Esophagus squamous epithelium (tissue), 5 donors: ENCODE results near the gene SEC61A1. TPM values are rescaled to one million over a fixed set of nuclear protein-coding genes. Genes with fewer than 3 reads are reported as not detected.
A peak's percentile ranks its signal among the peaks of the same experiment; 100 is the strongest.

ENCODE experiments used
- DNase-seq: peaks from one replicate; lab custom pipeline; 2025; lab: John Stamatoyannopoulos, UW
- H3K27ac ChIP-seq, 4 donors: fragments of 200-600 bp; sonication (generic); one replicate each; pipeline ENCODE4 v1.5.1; 2016 to 2019; ENCODE audit warnings: mild to moderate bottlenecking in 1 of 4
- H3K27me3 ChIP-seq, 4 donors: fragments of 200-600 bp; sonication (generic); 1 replicate in 3 of 4; 2 replicates in 1 of 4; pipeline versions ENCODE4 v1.5.1 to v1.6.0; 2017 to 2021; ENCODE audit warnings: antibody characterized with exemption in 1 of 4
- H3K36me3 ChIP-seq, 3 donors: fragments of 200-600 bp; sonication (generic); one replicate each; pipeline ENCODE4 v1.5.1; 2016 to 2019
- H3K4me1 ChIP-seq, 3 donors: fragments of 200-600 bp; sonication (generic); one replicate each; pipeline ENCODE4 v1.5.1; 2017 to 2019
- H3K4me3 ChIP-seq, 4 donors: fragments of 200-600 bp; sonication (generic); 1 replicate in 3 of 4; 2 replicates in 1 of 4; pipeline ENCODE4 v1.5.1; 2016 to 2019; ENCODE audit warnings: mild to moderate bottlenecking in 2 of 4, moderate library complexity in 1 of 4
- H3K9me3 ChIP-seq, 3 donors: fragments of 200-600 bp; sonication (generic); one replicate each; pipeline ENCODE4 v1.5.1; 2016 to 2019
- POLR2A ChIP-seq, 4 donors: fragments of 450-650 bp; IDR thresholded peaks; one replicate each; pipeline ENCODE4 v1.6.1; 2017; ENCODE audit warnings: antibody characterized with exemption in 4 of 4, mild to moderate bottlenecking in 4 of 4, moderate library complexity in 3 of 4
- WGBS, 2 donors: methylation state at CpG; one replicate each; pipeline ENCODE4 v1.1.5; 2018; 5-methylcytosine and 5-hydroxymethylcytosine counted together
- intact Hi-C: fragments of 100-400 bp; cut with DNase I; formaldehyde crosslinking; loops from one replicate; pipeline ENCODE4 v1.15.0; 2022
- total RNA-seq, 4 donors: library from RNA; depleted of rRNA; stranded (reverse); fragments of >200 nt; gene quantifications; one replicate each; pipeline ENCODE4 v1.1.0, GENCODE V29; 2016
- TF ChIP-seq, protein P1 (sequence below), 6 experiments: fragments of 450-650 bp in 4 of 6; fragments of 200-600 bp in 2 of 6; sonication (generic) in 2 of 6; IDR thresholded peaks; one replicate each; pipeline ENCODE4 v1.5.1; 2016 to 2019; ENCODE audit warnings: antibody characterized with exemption in 6 of 6, mild to moderate bottlenecking in 4 of 6, moderate library complexity in 4 of 6
- donor health status: DM: yes; HTN: yes; CAD: no.

The SEC61A1 gene
- total RNA-seq, 4 donors from 2014 or later, result 99.9 to 183 (median 124) TPM

DNA sequence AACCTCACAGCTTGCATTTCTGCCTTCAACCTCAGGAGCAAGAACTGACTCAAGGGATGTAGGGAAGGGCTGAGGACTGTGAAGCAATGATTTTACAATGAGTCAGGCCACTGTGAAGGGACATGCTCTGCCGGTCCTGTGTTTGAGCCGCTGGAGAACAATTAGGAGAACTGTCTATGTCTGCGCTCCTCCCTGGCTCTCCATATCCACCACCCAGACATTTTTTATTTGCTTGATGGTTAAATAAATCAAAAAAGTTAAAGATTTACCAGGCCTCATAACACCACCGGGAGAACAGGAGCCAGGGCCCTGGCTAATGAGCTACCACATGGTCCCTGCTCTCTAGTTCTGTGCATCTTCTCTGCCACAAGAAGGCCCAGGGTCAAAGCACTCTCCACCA is 29.6 kb downstream of the SEC61A1 start:
- Histone ChIP-seq H3K36me3 (peaks cover 0 to 85% (median 8%) of the 10 kb centered on the region in 3 donors), H3K4me3 (no peak overlapping the region), H3K4me1 (peaks cover 5 to 32% (median 5%) of the 10 kb centered on the region in 3 donors), H3K27ac (no peak overlapping the region), H3K9me3 (no peaks in the 10 kb centered on the region), H3K27me3 (no peaks in the 10 kb centered on the region)
- intact Hi-C loops, result no loop called here
- no peak for DNase-seq
- no peak for TF ChIP-seq POLR2A (IDR thresholded peaks at IDR 0.05)
- TF ChIP-seq, protein P1, sequence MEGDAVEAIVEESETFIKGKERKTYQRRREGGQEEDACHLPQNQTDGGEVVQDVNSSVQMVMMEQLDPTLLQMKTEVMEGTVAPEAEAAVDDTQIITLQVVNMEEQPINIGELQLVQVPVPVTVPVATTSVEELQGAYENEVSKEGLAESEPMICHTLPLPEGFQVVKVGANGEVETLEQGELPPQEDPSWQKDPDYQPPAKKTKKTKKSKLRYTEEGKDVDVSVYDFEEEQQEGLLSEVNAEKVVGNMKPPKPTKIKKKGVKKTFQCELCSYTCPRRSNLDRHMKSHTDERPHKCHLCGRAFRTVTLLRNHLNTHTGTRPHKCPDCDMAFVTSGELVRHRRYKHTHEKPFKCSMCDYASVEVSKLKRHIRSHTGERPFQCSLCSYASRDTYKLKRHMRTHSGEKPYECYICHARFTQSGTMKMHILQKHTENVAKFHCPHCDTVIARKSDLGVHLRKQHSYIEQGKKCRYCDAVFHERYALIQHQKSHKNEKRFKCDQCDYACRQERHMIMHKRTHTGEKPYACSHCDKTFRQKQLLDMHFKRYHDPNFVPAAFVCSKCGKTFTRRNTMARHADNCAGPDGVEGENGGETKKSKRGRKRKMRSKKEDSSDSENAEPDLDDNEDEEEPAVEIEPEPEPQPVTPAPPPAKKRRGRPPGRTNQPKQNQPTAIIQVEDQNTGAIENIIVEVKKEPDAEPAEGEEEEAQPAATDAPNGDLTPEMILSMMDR (IDR thresholded peaks at IDR 0.05), result no peak
- WGBS, 2 donors, result 84 to 86% methylated on average over 4 of the region's 4 CpGs

GRCh38 chr3:128082546-128082945 is 30.3 kb downstream of the SEC61A1 start:
- no peak for DNase-seq
- peaks cover 0 to 25% (median 5%) of the 10 kb centered on the region in 3 donors for H3K4me1 ChIP-seq
- TF ChIP-seq POLR2A (IDR thresholded peaks at IDR 0.05), result no peak
- TF ChIP-seq, protein P1 (IDR thresholded peaks at IDR 0.05), result no peak
- H3K27me3 ChIP-seq, result no peaks in the 10 kb centered on the region
- H3K36me3 ChIP-seq, result peaks cover 0 to 92% (median 8%) of the 10 kb centered on the region in 3 donors
- H3K27ac ChIP-seq, result no peak overlapping the region
- H3K4me3 ChIP-seq, result no peak overlapping the region
- H3K9me3 ChIP-seq, result no peaks in the 10 kb centered on the region
- WGBS, 2 donors, result 90 to 95% methylated on average over 5 of the region's 10 CpGs
- intact Hi-C loops, result no loop called here

DNA sequence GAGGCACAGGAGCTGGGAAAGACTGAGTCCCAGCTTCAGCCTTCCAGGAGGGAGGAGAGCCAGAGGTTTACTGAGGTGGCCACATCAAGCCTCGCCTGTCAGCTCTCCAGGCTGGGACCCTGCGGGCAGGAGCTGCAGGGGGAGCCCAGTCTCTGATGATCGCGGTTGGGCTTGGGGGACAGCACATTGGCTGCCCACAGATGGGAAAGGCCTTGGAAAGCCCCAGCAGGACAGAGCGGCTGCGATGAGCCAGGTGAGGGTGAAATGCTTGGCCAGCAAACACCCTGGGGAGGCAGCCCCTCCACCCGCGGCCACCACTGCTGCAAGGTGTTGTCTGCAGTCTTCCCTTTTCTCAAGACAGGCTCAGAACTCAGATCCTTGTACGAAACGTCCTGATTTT is 31.2 kb downstream of the SEC61A1 start:
- Histone ChIP-seq H3K4me3 (no peak overlapping the region), H3K4me1 (peaks cover 0 to 21% (median 5%) of the 10 kb centered on the region in 3 donors), H3K36me3 (peaks cover 0 to 97% (median 8%) of the 10 kb centered on the region in 3 donors), H3K9me3 (no peaks in the 10 kb centered on the region), H3K27ac (peak overlapping the region in 2 of 4 donors; percentile 37 to 47), H3K27me3 (no peaks in the 10 kb centered on the region)
- WGBS, 2 donors, result 90% methylated on average over 2 of the region's 10 CpGs; no CpG with 5 or more reads in 1 of the 2 donors
- TF ChIP-seq, protein P1 (IDR thresholded peaks at IDR 0.05), result no peak
- TF ChIP-seq POLR2A (IDR thresholded peaks at IDR 0.05), result no peak
- intact Hi-C loops, result no loop called here
- no peak for DNase-seq

DNA sequence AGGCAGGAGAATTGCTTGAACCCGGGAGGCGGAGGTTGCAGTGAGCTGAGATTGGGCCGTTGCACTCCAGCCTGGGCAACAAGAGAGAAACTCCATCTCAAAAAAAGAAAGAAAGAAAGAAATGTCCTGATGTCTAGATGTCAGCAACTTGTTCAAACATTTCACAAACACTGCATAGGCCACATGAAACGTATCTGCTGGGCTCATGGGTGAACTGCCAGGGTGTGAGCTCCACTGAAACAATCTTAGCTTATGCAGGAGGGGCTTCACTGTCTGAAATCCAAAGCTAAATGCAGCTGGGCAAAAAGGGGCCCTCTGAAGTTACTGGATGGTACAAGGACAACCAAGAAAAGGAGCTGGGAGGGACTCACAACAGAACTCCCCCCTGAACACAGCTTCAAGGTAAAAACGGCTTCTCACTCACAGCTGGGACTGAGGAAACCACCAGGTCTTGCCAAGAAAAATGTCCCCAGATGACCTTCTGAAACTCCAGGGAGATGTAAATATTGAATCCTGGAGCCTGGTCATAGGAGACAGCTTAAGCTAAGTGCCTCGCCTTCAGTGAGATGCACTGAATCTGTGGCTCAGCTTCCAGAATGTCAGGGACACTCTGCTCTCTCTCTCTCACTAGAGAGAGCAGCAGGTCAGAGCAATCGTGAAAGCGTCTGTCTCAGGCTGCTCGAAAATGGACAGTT is 31.9 kb downstream of the SEC61A1 start:
- peaks cover 0 to under 1% (median 0%) of the 10 kb centered on the region in 3 donors for H3K9me3 ChIP-seq
- intact Hi-C loops, result no loop called here
- peaks cover 0 to 21% (median 5%) of the 10 kb centered on the region in 3 donors for H3K4me1 ChIP-seq
- H3K4me3 ChIP-seq, result no peak overlapping the region
- DNase-seq, result no peak
- no peaks in the 10 kb centered on the region for H3K27me3 ChIP-seq
- TF ChIP-seq, protein P1 (IDR thresholded peaks at IDR 0.05), result no peak
- TF ChIP-seq POLR2A (IDR thresholded peaks at IDR 0.05), result no peak
- 68 to 70% methylated on average over 9 of the region's 9 CpGs for WGBS, 2 donors
- H3K27ac ChIP-seq, result peak overlapping the region in 1 of 4 donors; percentile 52
- H3K36me3 ChIP-seq, result peaks cover 0 to 89% (median 8%) of the 10 kb centered on the region in 3 donors

DNA sequence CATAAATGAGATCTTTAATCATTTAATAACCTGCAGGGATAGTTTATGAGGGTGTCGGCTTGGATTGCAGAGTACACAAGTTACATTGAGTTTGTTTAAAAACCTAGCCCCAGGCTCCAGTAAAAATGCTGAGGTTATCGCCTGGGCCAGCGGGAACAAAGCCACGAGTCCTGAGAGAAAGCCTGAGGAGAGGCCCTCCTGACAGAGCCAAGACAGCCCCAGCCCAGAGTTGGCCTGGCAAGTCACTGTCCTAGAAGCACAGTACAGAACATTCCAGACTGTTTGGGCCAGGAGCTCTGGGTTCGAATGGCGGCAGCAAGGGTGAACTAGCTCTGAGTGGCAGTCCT is 32.4 kb downstream of the SEC61A1 start:
- DNase-seq, result no peak
- no peak for TF ChIP-seq POLR2A (IDR thresholded peaks at IDR 0.05)
- TF ChIP-seq, protein P1 (IDR thresholded peaks at IDR 0.05), result no peak
- peaks cover 0 to 21% (median 5%) of the 10 kb centered on the region in 3 donors for H3K4me1 ChIP-seq
- WGBS, 2 donors, result 50 to 60% methylated on average over 2 to 6 of the region's 6 CpGs
- H3K9me3 ChIP-seq, result peaks cover 0 to 4% (median 0%) of the 10 kb centered on the region in 3 donors
- peak overlapping the region in 3 of 4 donors; percentile 27 to 52 (median 32) for H3K27ac ChIP-seq
- peaks cover 0 to 84% (median 8%) of the 10 kb centered on the region in 3 donors for H3K36me3 ChIP-seq
- H3K4me3 ChIP-seq, result no peak overlapping the region
- intact Hi-C loops, result no loop called here
- H3K27me3 ChIP-seq, result no peaks in the 10 kb centered on the region
